HG02938 (cell line): Measurements from ENCODE around the gene CYB5B.

Experiments used
- ATAC-seq: cut with Tn5 transposase; IDR thresholded peaks from one replicate; pipeline ENCODE4 v1.9.1; 2021; ENCODE audit warnings: mild to moderate bottlenecking, moderate library complexity; ENCODE audit not compliant: unreplicated experiment

The CYB5B gene

GRCh38 chr16:69424053-69424934 lies at the start of gene CYB5B:
TSS of gene CYB5B (plus strand) at chr16:69424619. CDS start at chr16:69424684, 65 bp downstream.
- ATAC-seq = peak; percentile 95

DNA sequence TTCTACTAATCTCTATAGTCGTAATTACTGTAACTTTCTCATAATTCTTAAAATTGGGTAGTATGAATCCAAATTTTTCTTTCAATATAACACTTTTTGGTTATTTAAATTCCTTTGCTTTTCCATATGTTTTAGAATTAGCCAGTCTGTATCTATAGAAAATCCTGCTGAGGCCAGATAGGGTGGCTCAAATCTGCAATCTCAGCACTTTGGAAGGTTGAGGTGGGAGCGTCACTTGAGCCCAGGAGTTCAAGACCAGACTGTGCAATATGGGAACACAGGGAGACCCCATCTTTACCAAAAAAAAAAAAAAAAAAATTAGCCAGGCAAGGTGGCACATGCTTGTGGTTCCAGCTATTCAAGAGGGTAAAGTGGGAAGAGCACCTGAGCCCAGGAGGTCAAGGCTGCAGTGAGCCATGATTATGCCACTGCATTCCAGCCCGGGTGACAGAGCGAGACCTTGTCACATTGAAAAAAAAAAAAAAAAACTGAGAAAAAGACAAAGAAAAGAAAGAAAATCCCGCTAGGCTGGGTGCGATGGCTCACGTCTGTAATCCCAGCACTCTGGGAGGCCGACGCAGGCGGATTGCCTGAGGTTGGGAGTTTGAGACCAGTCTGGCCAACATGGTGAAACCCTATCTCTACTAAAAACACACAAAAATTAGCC lies 47.9 kb upstream of the CYB5B start:
- ATAC-seq = no peak

- ATAC-seq = no peak
Measured at GRCh38 chr16:69378036-69378435, 46.4 kb upstream of the CYB5B start.

GRCh38 chr16:69378760-69379159 lies 45.7 kb upstream of the CYB5B start:
- ATAC-seq = no peak

DNA sequence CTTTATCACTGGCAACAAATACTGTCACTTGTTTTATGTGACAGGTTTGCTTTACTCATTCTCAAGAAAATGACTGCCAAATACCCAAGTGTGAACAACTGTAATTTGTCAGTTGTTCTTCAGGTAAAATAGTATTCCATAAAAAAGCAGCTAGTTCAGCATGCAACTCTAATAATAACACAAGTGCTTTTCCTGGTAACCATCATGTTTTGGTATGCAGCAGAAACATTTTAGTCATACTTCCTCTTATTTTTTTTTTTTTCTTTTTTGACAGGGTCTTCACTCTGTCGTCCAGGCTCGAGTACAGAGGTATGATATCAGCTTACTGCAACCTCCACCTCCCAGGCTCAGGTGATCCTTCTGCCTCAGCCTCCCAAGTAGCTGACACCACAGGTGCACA lies 43.2 kb upstream of the CYB5B start:
- ATAC-seq = no peak

- no peak for ATAC-seq
Measured at GRCh38 chr16:69382421-69382820, 42.0 kb upstream of the CYB5B start.

DNA sequence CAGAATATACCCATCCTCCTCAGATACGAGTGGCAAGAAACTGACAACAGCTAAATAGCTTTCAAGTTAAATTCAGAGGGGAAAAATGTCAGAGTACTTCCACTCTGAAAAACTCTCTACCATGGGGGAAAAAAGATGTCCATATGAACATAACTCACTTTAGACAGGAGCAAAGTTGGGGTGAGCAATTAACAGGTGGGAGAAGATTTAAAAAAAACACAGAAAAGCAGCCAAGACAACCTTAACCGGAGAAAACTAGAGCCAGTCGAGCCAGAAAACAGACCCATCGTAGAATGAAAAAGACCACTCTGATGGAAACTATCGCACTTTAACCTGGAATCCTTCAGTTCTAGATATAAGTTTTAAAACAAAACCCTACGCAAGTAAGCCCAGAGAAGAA lies 39.4 kb upstream of the CYB5B start:
- ATAC-seq = no peak

DNA sequence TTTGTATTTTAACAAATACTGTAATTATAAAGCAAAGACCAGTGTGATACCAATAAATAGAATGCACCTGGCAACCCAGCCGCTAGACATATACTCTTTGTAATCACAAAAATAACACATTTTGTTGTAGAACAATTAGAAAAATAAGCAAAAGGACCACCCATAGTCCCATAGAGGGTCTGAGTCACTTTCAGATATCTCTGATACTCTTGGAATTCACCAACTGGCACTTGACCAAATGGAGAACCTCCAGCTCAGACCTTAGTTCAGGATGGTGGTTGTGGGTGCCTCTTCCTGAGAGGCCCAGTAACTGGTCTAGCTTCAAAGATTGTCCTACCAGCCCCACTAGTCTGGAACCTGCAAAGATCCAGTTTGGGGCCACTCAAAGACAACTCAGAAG lies 37.8 kb upstream of the CYB5B start:
- ATAC-seq = no peak

DNA sequence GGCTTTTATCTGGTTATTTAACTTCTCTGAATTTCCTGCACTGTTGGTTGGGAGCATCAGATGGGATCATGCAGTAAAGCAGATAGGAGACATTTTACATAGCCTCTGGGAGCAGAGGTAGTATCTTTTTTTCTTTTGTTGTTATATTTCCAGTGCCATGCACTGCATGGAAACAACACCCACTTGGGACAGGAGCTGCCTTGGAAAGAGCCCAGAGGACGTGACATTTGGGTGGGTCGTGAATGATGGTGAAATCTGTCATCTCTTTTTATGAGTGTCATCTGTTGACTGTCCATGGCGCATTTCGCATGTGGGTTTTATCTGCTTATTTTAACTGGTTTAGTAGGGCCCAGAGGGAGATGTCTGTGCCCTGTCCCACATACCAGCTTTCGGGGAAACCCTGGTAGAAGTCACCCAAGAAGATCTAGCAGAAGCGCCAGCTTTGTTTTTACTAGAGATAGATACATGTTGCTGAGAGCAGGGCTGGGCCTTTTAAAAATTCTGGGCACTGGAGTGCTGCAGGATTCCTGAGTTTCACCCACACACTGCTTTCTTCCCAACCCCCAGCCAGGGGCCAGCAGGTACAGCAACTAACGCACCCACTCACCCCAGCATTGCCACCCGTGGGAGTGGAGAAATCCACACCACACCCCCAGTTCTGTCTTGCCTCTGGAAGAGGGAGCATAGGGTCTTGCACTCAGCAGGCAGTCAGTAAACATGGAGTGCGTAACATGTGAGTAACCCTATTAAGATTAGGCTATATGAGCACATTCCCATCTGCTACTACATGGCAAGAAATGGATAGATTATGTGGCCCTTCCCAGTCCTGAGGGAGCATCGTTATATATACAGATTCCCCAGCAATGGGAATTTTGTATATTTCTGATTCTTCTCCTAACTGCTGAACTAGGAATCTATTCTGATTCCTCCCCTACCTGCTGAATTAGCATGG lies 30.2 kb upstream of the CYB5B start:
- no peak for ATAC-seq

DNA sequence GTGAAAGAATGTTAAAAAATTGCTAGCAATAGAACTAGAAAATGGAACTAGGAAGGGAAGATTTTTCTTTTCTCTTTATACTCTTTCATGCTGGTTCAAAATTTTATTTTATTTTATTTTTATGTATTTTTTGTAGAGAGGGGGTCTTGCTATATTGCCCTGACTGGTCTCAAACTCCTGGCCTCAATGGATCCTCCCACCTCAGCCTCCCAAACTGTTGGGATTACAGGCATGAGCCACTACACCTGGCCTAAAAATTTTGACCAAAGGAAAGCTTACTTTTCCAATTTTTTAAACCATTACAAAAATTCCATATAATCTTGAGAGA lies 28.6 kb upstream of the CYB5B start:
- no peak for ATAC-seq

- ATAC-seq = no peak
Measured at GRCh38 chr16:69396187-69397061, 28.0 kb upstream of the CYB5B start.

DNA sequence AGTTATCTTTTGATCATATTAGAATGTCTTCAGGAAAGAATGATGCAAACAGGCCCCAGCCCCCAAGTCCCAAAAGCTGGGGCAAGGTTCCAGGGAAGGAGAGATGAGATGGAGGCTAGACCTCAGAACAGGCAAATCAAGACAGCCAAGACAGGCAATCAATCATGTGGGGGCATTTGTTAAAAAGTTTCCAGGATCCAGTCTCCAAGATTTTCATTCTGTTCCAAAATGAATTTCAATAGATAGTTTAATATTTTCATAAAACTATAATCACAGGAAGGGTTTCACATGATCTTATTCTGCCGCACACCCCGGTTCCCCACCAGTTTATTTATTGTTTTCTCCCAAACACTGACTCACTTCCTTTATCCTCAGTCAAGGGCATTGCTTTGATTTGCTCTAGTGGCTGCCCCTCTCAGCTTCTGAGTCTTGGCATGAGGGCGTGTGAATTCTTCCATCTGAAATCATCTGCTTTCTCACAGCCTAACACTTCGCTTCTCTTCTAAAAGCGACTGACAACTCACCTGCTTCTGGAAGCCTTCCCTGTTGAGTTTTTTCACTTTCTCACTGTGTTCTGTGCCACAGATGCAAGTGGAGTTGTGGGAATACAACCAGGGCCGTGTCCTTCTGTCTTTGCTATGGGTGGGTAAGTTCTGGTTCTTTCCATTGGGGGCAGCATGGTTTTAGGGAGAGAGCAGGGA lies 26.4 kb upstream of the CYB5B start:
- no peak for ATAC-seq

- ATAC-seq = no peak
Measured at GRCh38 chr16:69399361-69399760, 25.1 kb upstream of the CYB5B start.

- ATAC-seq = no peak
Measured at GRCh38 chr16:69402439-69402838, 22.0 kb upstream of the CYB5B start.

DNA sequence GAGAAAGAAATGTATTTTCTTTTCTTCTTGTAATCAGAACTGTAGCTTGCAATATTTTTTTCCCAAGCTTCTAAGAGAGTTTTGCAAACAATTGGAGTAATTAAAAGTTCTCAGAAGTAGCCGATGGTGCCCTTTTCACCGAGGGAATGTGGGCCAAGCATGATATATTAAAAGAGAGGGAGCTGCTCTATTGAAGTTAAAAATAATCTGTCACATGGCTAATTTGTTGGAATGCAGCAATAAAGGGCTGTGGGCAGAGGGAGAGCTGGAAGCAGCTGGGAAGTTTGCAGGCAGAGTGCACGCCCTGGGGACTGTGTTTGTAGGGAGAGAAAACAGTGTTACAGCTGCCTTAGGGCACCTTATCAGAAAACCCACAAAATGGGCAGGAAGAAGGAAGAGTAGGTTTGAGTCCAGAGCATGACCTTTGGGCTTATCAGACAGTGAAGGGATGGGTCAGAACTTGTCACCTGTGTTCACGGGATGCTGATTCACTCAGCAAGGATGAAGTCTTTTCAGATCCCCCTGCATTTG lies 20.1 kb upstream of the CYB5B start:
- ATAC-seq = no peak

DNA sequence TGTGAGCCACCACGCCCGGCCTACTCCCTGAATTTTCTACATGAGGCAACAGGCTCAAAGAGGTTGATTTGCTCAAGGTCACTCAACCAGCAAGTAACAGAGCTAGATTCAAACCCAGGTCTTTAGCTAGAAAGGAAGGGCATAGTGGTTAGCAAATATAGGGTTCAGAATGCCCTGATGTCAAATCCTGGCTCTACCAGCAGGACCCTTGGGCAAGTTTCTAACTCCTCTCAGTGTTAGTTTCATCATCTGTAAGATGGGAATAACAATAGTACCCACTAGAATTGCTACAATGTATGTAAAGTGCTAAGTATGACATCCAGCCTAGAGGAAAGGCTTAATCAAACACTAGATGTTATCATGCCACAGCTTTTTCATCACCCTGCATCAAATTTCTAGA lies 19.1 kb upstream of the CYB5B start:
- ATAC-seq = no peak

- ATAC-seq = no peak
Measured at GRCh38 chr16:69405757-69406156, 18.7 kb upstream of the CYB5B start.

DNA sequence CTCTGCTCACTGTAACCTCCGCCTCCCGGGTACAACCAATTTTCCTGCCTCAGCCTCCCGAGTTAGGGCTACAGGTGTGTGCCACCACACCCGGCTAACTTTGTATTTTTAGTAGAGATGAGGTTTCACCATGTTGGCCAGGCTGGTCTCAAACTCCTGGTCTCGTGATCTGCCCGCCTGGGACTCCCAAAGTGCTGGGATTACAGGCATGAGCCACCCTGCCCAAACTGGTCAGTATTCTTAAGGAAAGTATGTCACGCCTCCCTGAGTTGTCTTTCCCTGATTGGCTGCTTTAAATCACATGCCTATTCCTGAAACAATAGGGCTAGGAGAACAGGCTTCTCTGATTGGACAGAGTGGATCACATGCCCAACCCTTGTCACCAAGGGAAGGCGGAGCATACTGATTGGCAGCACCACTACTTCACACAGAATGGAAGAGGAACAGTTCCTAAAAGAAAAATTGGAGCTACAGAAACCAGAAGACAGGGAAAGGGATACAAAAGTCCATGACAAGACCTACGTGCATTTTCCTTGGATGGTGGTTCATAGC lies 17.6 kb upstream of the CYB5B start:
- ATAC-seq = no peak

DNA sequence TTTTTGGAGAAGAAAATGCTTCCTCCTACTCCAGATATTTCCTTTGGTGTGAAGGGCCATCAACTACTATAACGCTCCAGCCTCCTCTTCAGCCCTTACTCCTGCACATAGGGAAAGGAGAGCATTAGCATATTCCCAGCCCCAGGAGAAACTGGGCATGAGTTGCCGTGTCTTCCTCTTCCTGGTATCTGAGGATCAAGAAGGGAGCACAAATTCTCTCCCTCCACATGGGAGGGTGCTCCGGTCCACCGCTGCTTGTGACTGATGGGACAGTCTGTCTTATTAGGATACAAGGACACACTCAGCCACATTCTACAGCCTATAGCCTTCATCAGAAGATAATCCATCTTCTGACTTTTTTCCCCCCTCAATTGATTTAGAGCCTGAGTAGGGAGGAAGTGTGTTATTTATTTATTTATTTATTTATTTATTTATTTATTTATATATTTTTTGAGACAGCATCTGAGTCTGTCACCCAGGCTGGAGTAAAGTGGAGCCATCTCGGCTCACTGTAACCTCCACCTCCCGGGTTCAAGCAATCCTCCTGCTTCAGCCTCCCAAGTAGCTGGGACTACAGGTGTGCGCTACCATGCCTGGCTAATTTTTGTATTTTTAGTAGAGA lies 16.6 kb upstream of the CYB5B start:
- ATAC-seq = no peak
